ENCODE data around the gene OTUD3. TPM values are rescaled to one million over a fixed set of nuclear protein-coding genes. Genes with fewer than 3 reads are reported as not detected.

Gene OTUD3
- total RNA-seq, 1 donor from 2014 or later, result 19.9 TPM

DNA sequence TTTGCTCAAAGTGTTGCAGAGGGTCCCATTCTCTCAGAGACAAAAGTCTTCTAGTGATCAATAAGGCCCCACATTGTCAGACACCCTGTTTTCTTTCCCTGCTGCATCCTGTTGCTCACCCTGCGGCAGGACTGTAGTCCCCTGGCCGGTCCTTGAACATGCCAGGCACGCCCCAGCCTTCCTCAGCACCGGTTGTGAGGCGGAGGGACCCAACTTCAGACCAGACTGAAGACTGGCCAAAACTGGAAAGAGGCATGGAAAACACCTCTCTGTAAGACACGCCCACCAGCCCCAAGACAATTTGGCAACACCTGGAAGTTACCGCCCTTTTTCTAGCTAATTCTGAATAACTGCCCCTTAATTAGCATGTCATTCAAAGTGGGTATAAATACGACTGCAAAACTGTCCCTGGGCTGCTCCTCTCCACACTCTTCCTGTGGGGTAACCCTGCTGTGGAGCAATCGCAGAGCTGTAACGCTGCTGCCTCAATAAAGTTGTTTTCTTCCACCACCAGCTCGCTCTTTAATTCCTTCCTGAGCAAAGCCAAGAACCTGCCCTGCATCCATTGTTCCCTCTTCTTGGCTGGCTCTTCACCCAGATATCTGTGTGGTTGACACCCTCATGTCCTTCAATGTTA, 73.5 kb downstream of the OTUD3 start:
- Mint-ChIP-seq H3K4me3 (ENCODE audit: low read depth) (no peak overlapping the region), H3K27ac (no peak overlapping the region), H3K36me3 (ENCODE audit: insufficient read depth) (no peaks in the 10 kb centered on the region), H3K27me3 (peaks cover 20% of the 10 kb centered on the region), H3K9me3 (ENCODE audit: low read depth) (peaks cover 4% of the 10 kb centered on the region), H3K4me1 (ENCODE audit: low read depth) (no peaks in the 10 kb centered on the region)
- TF ChIP-seq, protein P1, sequence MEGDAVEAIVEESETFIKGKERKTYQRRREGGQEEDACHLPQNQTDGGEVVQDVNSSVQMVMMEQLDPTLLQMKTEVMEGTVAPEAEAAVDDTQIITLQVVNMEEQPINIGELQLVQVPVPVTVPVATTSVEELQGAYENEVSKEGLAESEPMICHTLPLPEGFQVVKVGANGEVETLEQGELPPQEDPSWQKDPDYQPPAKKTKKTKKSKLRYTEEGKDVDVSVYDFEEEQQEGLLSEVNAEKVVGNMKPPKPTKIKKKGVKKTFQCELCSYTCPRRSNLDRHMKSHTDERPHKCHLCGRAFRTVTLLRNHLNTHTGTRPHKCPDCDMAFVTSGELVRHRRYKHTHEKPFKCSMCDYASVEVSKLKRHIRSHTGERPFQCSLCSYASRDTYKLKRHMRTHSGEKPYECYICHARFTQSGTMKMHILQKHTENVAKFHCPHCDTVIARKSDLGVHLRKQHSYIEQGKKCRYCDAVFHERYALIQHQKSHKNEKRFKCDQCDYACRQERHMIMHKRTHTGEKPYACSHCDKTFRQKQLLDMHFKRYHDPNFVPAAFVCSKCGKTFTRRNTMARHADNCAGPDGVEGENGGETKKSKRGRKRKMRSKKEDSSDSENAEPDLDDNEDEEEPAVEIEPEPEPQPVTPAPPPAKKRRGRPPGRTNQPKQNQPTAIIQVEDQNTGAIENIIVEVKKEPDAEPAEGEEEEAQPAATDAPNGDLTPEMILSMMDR (IDR thresholded peaks at IDR 0.05; ENCODE audit: unreplicated experiment), result no peak
- DNase-seq (ENCODE audit: low spot score, unreplicated experiment), result no peak

DNA sequence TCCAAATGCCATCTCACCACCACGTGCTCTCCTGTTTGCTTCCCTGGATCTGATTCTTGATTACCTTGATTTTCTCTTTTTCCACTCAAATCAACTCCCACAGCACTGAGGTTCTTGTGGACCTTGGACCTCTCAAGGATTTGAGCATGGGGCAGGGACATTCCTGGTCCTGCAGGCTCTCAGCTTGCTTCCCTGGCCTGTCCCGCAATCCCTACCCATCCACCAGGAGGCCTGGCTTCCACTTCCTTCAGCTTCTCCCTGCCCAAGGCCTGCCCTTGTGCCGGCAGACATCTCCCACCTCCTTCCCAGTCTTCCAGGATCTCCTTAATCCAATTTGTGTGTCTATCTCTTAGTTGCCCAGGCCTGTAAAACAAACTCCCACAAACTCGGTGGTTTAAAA, 75.6 kb downstream of the OTUD3 start:
- H3K4me1 Mint-ChIP-seq (ENCODE audit: low read depth), result no peaks in the 10 kb centered on the region
- TF ChIP-seq, protein P1 (IDR thresholded peaks at IDR 0.05; ENCODE audit: unreplicated experiment), result peak; percentile 26
- no peak overlapping the region for H3K27ac Mint-ChIP-seq
- peaks cover 4% of the 10 kb centered on the region for H3K9me3 Mint-ChIP-seq (ENCODE audit: low read depth)
- H3K27me3 Mint-ChIP-seq, result peaks cover 24% of the 10 kb centered on the region
- no peaks in the 10 kb centered on the region for H3K36me3 Mint-ChIP-seq (ENCODE audit: insufficient read depth)
- DNase-seq (ENCODE audit: low spot score, unreplicated experiment), result no peak
- no peak overlapping the region for H3K4me3 Mint-ChIP-seq (ENCODE audit: low read depth)

DNA sequence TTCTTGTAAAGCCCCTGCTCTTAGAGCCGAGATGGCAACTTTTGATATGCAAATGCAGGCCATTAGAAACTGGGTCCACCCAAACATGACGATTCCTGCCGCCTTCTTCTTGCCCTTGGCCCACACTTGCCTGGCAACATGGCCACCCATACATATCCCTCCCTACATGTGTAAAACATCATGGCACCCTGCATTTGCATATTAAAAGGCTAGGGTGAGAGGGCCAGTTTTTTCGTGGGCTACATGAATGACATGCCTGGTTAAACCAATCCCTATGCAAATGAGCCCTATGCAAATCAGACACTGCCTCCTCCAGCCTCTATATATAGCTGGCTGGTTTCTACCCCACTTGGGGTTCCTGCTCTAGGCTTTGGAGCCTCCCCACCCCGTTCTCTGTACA, 78.4 kb downstream of the OTUD3 start:
- peaks cover 3% of the 10 kb centered on the region for H3K9me3 Mint-ChIP-seq (ENCODE audit: low read depth)
- peaks cover 26% of the 10 kb centered on the region for H3K27me3 Mint-ChIP-seq
- no peak overlapping the region for H3K27ac Mint-ChIP-seq
- H3K4me3 Mint-ChIP-seq (ENCODE audit: low read depth), result no peak overlapping the region
- no peak for DNase-seq (ENCODE audit: low spot score, unreplicated experiment)
- TF ChIP-seq, protein P1 (IDR thresholded peaks at IDR 0.05; ENCODE audit: unreplicated experiment), result no peak
- no peaks in the 10 kb centered on the region for H3K4me1 Mint-ChIP-seq (ENCODE audit: low read depth)
- no peaks in the 10 kb centered on the region for H3K36me3 Mint-ChIP-seq (ENCODE audit: insufficient read depth)

Other genes with a start within 250 kb of the OTUD3 start
- 10.5 and 12.0 TPM in 2 replicates for gene NBL1, start 238.1 kb upstream of the OTUD3 start, total RNA-seq
- gene HTR6, start 217.5 kb upstream of the OTUD3 start, total RNA-seq, result not detected in 2 replicates
- 16.4 and 18.6 TPM in 2 replicates for gene TMCO4, start 82.5 kb upstream of the OTUD3 start, total RNA-seq
- gene RNF186, start 67.1 kb upstream of the OTUD3 start, total RNA-seq, result 0.24 TPM in 1 of 2 replicates, not detected in the other
- gene PLA2G2E, start 41.2 kb downstream of the OTUD3 start, total RNA-seq, result not detected in 2 replicates
- gene PLA2G2A, start 97.2 kb downstream of the OTUD3 start, total RNA-seq, result 2.0 and 2.4 TPM in 2 replicates
- gene PLA2G5, start 187.8 kb downstream of the OTUD3 start, total RNA-seq, result not detected in 2 replicates
- not detected in 2 replicates for gene PLA2G2D, start 237.1 kb downstream of the OTUD3 start, total RNA-seq

All from progenitor cell of endocrine pancreas (in vitro differentiated cells).